ENCODE measurements around the gene COL21A1.
"Not testable (repeated sequence)": the region's sequence is repeated elsewhere in the genome, so short reads cannot be mapped to it uniquely, and the experiment has no call there.

Gene COL21A1
- 0 reads per million in 2 donors for total RNA-seq

- no peak for DNase-seq
These were observed at the start of gene COL21A1 for GRCh38 chr6:56246881-56247653. Gene COL21A1 (minus strand): TSS chr6:56247580. CDS start chr6:56182618, 64,962 bp downstream.

DNA sequence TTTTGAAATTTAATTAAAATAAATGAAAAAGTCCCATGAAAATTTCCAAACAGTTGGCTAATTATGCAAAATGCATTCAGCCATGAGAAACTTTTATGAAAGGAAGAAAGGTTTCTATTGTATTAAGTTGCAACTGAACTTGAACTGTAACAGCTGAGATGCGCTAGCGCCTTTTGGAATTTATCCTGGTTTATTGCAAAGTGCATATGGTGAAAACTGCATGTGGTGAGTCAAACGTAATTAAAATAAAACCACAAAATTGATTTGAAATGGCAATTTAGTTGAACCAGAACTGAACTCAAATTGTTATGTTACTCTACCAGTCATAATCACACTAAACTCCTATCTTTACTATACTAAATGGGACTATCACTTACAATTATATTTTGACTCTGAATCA is 46.4 kb upstream of the COL21A1 start:
- no peak for DNase-seq

DNA sequence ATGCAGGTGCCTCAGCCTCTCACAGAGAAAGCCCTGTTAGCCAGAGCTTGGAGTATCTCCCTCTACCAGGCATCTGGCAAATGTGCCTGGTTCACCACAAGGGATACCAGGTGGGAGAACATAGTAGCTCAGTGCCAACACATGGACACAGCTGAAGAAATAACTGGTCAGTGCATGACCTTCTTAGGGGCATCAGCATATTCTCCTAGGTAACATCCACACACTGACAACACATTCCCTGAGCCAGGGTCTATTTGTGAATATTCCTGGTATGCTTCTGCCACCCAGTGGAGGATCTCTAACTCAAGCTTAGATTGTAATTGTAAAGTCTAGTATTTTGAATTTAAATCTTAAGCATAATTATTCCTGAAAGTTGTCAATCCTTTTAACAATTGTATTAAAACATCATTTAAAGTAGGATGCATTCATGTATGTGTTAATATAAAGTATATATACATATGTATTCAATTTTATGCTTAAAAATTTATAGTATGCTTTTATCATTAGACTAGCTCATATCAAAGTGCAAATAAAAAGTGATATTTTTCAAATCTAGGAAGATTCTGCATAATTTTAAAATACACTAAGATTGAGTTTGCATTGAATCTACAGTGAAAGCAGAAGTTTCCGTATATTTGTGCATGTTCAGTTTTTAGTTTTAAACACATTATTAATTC is 45.3 kb upstream of the COL21A1 start:
- DNase-seq, result no peak

GRCh38 chr6:56291302-56291917 is 44.0 kb upstream of the COL21A1 start:
- DNase-seq, result no peak

- no peak for DNase-seq
These were observed 42.3 kb upstream of the COL21A1 start for GRCh38 chr6:56289721-56290120.

DNA sequence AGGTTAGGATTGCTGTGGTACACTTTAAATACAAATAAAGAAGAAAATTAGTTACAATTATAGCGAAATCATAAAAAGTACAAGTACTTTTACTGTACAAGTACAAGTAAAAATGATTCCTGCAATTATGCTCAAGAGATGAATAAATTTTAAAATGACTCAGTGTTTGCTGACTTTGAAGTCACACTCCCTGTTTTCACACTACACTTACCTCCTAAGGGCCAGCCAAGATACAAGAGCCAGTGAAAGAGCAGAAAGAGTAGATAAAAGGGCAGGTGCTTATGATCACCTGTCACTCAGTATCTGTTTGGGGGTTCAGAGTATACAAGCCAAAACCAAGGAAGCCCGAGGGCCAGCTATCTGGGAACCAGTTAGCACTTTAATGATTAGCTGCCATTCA is 41.0 kb upstream of the COL21A1 start:
- no peak for DNase-seq

- no peak for DNase-seq
These were observed 35.0 kb upstream of the COL21A1 start for GRCh38 chr6:56282391-56282790.

- no peak for DNase-seq
These were observed 32.7 kb upstream of the COL21A1 start for GRCh38 chr6:56280126-56280525.

GRCh38 chr6:56279331-56280080 is 32.1 kb upstream of the COL21A1 start:
- no peak for DNase-seq

DNA sequence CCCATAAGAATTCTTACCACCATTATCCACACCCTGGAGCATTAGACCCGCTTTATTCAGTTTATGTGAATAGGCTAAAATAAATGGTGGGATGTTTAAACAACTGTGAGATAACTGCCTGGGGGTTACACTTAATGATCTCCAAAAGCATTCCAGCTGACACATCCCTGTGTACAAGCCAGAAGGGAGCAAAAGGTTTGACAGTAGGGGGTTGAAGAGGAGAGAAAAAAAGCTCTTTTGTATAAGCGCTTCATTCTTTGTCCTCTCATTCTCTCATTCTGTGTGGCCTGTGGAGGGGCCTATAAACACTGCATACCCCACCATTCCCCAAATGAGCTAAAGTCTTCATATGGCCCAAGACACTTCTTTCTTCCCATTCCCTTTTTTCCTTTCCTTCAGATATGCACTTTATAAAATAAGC is 30.8 kb upstream of the COL21A1 start:
- no peak for DNase-seq

GRCh38 chr6:56270812-56271441 is 23.5 kb upstream of the COL21A1 start:
- no peak for DNase-seq

DNA sequence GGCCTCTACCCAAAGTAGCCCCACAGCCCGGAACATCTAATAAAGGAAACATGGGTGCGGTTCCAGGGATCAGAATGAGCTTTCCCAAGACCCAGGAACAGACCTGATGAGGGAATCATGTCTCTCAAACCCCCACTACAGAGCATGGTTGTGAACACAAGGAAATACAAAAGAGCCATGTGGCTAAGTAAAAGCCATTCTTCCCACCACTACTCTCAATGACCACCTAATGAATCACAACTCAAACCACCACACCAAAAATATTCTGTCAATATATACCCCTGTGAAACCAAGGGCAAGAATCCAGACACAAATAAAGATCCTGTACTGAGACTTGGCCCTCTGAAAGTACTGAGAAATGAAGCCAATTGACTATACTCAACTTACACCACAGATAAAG is 20.9 kb upstream of the COL21A1 start:
- no peak for DNase-seq

DNA sequence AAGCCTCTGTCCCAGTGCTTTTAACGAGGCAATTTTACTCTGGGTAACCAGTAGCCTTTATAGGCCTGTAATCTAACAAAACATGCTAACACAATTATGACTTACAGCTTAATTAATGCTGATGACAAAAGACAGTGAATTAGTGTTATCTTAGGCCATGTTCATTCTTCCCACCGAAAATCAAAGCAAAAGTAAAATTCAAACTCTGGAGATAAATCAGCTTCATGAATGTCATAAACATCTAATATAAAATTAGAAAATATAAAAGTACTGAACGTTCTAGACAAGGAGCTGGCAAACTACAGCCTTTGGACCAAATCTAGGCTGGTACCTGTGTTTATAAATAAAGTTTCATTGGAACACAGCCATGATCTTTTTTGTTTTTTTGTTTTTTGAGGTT is 18.6 kb upstream of the COL21A1 start:
- no peak for DNase-seq

DNA sequence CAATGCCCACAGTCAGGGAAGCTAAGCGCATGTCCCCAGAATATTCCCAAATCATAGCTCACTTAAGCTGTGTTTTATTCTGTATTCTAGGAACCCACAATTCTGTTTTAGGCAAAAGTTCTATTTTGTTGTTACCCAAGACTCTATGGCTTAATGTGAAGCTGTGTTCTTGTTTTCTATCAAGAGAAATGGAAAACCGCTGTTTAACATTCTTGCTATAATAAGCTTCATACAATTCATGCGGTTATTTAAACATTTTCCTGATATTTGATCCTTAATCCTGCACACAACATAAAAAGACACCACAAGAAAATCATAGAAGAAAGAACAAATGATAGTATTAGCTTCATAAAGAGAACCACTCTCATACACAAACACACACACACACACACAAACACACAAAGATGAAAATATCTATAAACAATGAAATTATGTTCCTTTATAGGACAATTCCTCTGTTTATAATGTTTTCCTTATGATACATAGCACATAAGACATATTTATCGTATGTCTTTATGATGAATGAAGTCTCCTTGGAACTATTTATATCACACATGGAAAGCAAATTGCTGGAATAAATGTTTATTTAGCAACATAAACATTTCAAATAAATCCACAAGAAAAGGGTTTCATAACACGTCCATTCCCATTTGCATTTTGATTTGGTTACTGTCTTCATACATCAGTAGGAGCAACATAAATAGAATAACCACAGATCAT is 16.4 kb upstream of the COL21A1 start:
- DNase-seq, result no peak

- DNase-seq, result not testable (repeated sequence)
These were observed 13.2 kb upstream of the COL21A1 start for GRCh38 chr6:56260593-56260992.

DNA sequence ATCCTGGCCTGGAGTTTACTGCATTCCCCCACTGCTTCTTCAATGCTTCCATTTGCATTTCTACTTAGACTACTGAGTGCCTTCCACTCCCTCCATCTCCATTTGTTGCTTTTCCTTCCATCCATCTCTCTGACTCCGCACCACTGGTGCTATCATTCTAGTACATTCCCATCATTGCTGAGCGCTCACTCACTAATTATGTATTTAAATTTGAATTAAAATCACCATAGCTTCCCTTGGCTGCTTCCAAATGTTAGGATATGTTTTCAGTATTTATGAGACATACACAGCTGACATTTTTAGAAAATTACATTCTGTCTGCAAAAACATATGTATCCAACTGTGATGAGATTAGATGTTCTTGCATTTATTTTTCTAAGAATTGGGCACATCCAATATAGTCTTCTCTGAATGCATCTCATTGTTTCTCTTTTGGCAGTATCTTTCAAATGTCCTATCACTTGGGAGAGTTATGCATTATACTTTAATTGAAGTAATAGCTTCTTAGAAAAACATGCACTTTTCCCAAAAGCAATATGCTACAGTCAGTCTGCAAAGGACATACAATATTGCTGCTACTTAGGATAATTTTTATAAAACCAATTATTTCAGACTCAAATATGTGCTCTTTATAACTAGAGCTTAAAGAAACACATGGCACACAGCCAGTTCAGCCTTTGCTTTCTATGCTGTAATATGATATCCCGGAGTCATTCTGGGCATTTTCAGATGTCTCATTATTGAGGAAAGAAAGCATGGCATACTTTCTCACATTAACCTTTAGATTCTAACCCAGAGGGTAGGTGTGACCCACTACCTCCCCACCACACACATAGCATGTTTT is 12.1 kb upstream of the COL21A1 start:
- no peak for DNase-seq

DNA sequence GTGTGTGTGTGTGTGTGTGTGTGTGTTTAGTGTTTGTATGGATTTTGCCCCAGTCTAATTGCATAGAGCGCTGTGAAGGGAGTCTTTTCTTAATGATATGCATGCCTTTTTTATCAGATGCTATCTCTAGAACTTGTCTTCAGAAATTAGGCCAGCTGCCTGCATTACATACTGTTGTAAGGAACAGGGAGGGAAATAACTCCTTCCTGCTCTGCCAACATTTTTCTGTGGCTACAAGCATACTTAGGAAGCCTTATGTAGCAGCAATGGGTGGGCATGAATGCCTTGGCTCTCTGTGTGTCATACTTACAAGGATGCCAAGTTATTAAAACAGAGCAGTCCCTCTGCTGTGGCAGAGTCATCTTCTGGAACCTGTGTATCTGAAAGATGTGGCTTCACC is 8.0 kb upstream of the COL21A1 start:
- no peak for DNase-seq

- no peak for DNase-seq
These were observed 2.9 kb upstream of the COL21A1 start for GRCh38 chr6:56250266-56250665.

GRCh38 chr6:56247654-56248122 is 308 bp upstream of the COL21A1 start:
- DNase-seq, result no peak

GRCh38 chr6:56246541-56246880 is 869 bp downstream of the COL21A1 start:
- DNase-seq, result no peak

GRCh38 chr6:56245903-56246351 is 1.5 kb downstream of the COL21A1 start:
- DNase-seq, result no peak

Data from T-helper 9 cell (primary cell).